DOHH2 (cell line): ENCODE results near the gene DEFB118.

Experiments used
- H3F3A ChIP-seq: fragments of 200-600 bp; sonication (generic), shearing (Covaris generic); 2 replicates; pipeline ENCODE4 v1.6.0; 2016; ENCODE audit warnings: antibody characterized with exemption, mild to moderate bottlenecking; ENCODE audit not compliant: control insufficient read depth, insufficient read depth
- H3K27ac ChIP-seq: fragments of 200-600 bp; sonication (generic); 2 replicates; pipeline ENCODE4 v1.5.1; 2014; ENCODE audit warnings: low read depth, mild to moderate bottlenecking, low read length, moderate library complexity
- H3K27me3 ChIP-seq: fragments of 200-600 bp; sonication (generic); 2 replicates; pipeline ENCODE4 v1.6.1; 2014; ENCODE audit warnings: mild to moderate bottlenecking, low read length, mixed read lengths; ENCODE audit not compliant: control insufficient read depth
- H3K36me3 ChIP-seq: fragments of 200-600 bp; sonication (generic); 2 replicates; pipeline ENCODE4 v1.6.1; 2014; ENCODE audit warnings: mild to moderate bottlenecking, low read length, moderate library complexity, mixed read lengths; ENCODE audit not compliant: control insufficient read depth
- H3K4me1 ChIP-seq: fragments of 200-600 bp; sonication (generic); 2 replicates; pipeline ENCODE4 v1.6.1; 2014; ENCODE audit warnings: mild to moderate bottlenecking, low read length, mixed read lengths; ENCODE audit not compliant: control insufficient read depth
- H3K4me2 ChIP-seq: fragments of 200-600 bp; sonication (generic); 2 replicates; pipeline ENCODE4 v1.6.0; 2014; ENCODE audit warnings: mild to moderate bottlenecking, low read length, moderate library complexity
- H3K4me3 ChIP-seq: fragments of 200-600 bp; sonication (generic); 2 replicates; pipeline ENCODE4 v1.5.1; 2014; ENCODE audit warnings: mild to moderate bottlenecking, low read length, mixed read lengths
- H3K79me2 ChIP-seq: fragments of 200-600 bp; sonication (generic); 2 replicates; pipeline ENCODE4 v1.6.1; 2014; ENCODE audit warnings: mild to moderate bottlenecking, low read length, mixed read lengths; ENCODE audit not compliant: control insufficient read depth
- H3K9me2 ChIP-seq: fragments of 200-600 bp; sonication (generic); replicated peaks from 2 replicates; pipeline ENCODE4 v1.6.1; 2014; ENCODE audit warnings: mild to moderate bottlenecking, low read length, mixed read lengths; ENCODE audit not compliant: control insufficient read depth
- H3K9me3 ChIP-seq: fragments of 200-600 bp; sonication (generic); 2 replicates; pipeline ENCODE4 v1.6.1; 2014; ENCODE audit warnings: antibody characterized with exemption, low read length, mixed read lengths; ENCODE audit not compliant: control insufficient read depth, insufficient read depth
- H4K20me1 ChIP-seq: fragments of 200-600 bp; sonication (generic); 2 replicates; pipeline ENCODE4 v1.6.0; 2014; ENCODE audit warnings: low read depth, mild to moderate bottlenecking, antibody characterized with exemption, low read length, moderate library complexity; ENCODE audit not compliant: control insufficient read depth, insufficient read depth
- CTCF ChIP-seq: fragments of 200-600 bp; sonication (generic); IDR thresholded peaks from one replicate; pipeline ENCODE4 v1.5.1; 2014; ENCODE audit warnings: antibody characterized with exemption, mild to moderate bottlenecking, low read depth, low read length; ENCODE audit not compliant: poor library complexity, severe bottlenecking
- EZH2phosphoT487 ChIP-seq: fragments of 200-600 bp; sonication (generic); IDR thresholded peaks from 2 replicates; pipeline ENCODE4 v1.6.1; 2017; ENCODE audit warnings: borderline replicate concordance, mild to moderate bottlenecking, antibody characterized with exemption, low read length, moderate library complexity, mixed read lengths

DEFB118 gene

DNA sequence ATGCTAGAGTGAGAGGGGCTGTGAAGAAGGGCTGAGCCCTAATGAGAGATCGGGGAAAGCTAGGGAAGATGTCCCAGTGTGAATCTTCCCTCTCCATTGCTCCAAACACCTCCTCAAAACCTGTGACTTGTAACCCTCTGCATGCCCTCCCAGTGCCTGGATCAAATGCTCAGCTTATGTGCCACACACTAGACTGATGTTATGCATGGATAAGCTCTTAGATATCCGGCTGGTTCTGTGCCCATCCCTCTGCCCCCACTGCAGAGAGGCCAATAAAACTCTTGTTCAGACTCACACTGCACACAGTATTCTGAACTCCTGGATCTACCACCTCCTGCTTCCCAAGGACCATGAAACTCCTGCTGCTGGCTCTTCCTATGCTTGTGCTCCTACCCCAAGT is at the start of gene DEFB118:
Gene DEFB118, plus strand, starts transcription at position 301 of the 400 bp plus-strand sequence. Its CDS starts 50 bp downstream, at position 351.
- Histone ChIP-seq H3K4me1 (no peaks in the 10 kb centered on the region), H3K27me3 (no peaks in the 10 kb centered on the region), H3K36me3 (no peaks in the 10 kb centered on the region), H4K20me1 (no peaks in the 10 kb centered on the region), H3K9me2 (no peaks in the 10 kb centered on the region), H3K4me3 (no peak within 1 kb of the TSS), H3K27ac (no peak within 1 kb of the TSS), H3K9me3 (no peaks in the 10 kb centered on the region), H3K79me2 (no peaks in the 10 kb centered on the region), H3F3A (no peaks in the 10 kb centered on the region), H3K4me2 (no peak within 1 kb of the TSS)
- TF ChIP-seq CTCF = no peak
- no peak for TF ChIP-seq EZH2phosphoT487

GRCh38 chr20:31322504-31322903 is 45.9 kb upstream of the DEFB118 start:
- Histone ChIP-seq H4K20me1 (no peaks in the 10 kb centered on the region), H3K9me3 (no peaks in the 10 kb centered on the region; the same call in 1 of the 2 replicates), H3K4me2 (no peak overlapping the region), H3K36me3 (no peaks in the 10 kb centered on the region), H3K9me2 (no peaks in the 10 kb centered on the region), H3F3A (no peaks in the 10 kb centered on the region), H3K27ac (no peak overlapping the region), H3K27me3 (no peaks in the 10 kb centered on the region), H3K4me1 (no peaks in the 10 kb centered on the region), H3K79me2 (no peaks in the 10 kb centered on the region), H3K4me3 (no peak overlapping the region)
- no peak for TF ChIP-seq EZH2phosphoT487

DNA sequence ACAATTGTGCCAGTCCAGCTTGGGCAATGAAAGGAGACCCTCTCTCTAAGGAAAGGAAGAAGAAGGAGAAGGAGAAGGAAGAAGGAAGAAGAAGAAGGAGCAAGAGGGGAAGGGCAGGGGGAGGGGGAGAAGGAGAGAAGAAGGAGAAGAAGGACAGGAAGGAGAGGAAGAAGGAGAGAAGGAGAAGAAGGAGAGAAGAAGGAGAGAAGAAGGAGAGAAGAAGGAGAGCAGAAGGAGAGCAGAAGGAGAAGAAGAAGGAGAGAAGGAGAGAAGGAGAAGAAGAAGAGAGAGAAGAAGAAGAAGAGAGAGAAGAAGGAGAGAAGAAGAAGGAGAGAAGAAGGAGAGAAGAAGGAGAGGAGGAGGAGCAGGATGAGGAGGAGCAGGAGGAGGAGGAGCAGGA is 37.5 kb upstream of the DEFB118 start:
- H3K4me3 ChIP-seq = no peak overlapping the region
- no peaks in the 10 kb centered on the region for H3K36me3 ChIP-seq
- no peak overlapping the region for H3K4me2 ChIP-seq
- no peaks in the 10 kb centered on the region for H4K20me1 ChIP-seq
- no peaks in the 10 kb centered on the region for H3F3A ChIP-seq
- H3K27ac ChIP-seq = no peak overlapping the region
- H3K27me3 ChIP-seq = no peaks in the 10 kb centered on the region
- no peak for TF ChIP-seq CTCF
- no peak for TF ChIP-seq EZH2phosphoT487
- H3K9me3 ChIP-seq = no peaks in the 10 kb centered on the region
- no peaks in the 10 kb centered on the region for H3K79me2 ChIP-seq
- H3K4me1 ChIP-seq = no peaks in the 10 kb centered on the region
- no peaks in the 10 kb centered on the region for H3K9me2 ChIP-seq

GRCh38 chr20:31341470-31341869 is 26.9 kb upstream of the DEFB118 start:
- Histone ChIP-seq H3K9me2 (no peaks in the 10 kb centered on the region), H3F3A (no peaks in the 10 kb centered on the region), H3K27me3 (no peaks in the 10 kb centered on the region), H4K20me1 (no peaks in the 10 kb centered on the region), H3K9me3 (no peaks in the 10 kb centered on the region), H3K27ac (no peak overlapping the region), H3K4me2 (no peak overlapping the region), H3K79me2 (no peaks in the 10 kb centered on the region), H3K36me3 (no peaks in the 10 kb centered on the region), H3K4me1 (no peaks in the 10 kb centered on the region), H3K4me3 (no peak overlapping the region)
- no peak for TF ChIP-seq CTCF
- no peak for TF ChIP-seq EZH2phosphoT487
